ENCODE data around the gene SSBP3. TPM values are rescaled to one million over a fixed set of nuclear protein-coding genes. Genes with fewer than 3 reads are reported as not detected.

The SSBP3 gene
- total RNA-seq, 4 donors from 2014 or later, result 28.7 to 162 (median 37.0) TPM

- 50 to 60% methylated on average over 1 to 3 of the region's 3 CpGs for WGBS, 2 donors (ENCODE audit: low coverage in 1 of 2)
- TF ChIP-seq, protein P1, sequence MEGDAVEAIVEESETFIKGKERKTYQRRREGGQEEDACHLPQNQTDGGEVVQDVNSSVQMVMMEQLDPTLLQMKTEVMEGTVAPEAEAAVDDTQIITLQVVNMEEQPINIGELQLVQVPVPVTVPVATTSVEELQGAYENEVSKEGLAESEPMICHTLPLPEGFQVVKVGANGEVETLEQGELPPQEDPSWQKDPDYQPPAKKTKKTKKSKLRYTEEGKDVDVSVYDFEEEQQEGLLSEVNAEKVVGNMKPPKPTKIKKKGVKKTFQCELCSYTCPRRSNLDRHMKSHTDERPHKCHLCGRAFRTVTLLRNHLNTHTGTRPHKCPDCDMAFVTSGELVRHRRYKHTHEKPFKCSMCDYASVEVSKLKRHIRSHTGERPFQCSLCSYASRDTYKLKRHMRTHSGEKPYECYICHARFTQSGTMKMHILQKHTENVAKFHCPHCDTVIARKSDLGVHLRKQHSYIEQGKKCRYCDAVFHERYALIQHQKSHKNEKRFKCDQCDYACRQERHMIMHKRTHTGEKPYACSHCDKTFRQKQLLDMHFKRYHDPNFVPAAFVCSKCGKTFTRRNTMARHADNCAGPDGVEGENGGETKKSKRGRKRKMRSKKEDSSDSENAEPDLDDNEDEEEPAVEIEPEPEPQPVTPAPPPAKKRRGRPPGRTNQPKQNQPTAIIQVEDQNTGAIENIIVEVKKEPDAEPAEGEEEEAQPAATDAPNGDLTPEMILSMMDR (IDR thresholded peaks at IDR 0.05), result no peak
- TF ChIP-seq EP300 (IDR thresholded peaks at IDR 0.05; ENCODE audit: low read depth) (no peak), POLR2AphosphoS5 (IDR thresholded peaks at IDR 0.05) (no peak), POLR2A (IDR thresholded peaks at IDR 0.05) (no peak)
- H3K4me3 ChIP-seq, result no peak overlapping the region
- no peaks in the 10 kb centered on the region for H3K27me3 ChIP-seq
- H3K9me3 ChIP-seq, result no peaks in the 10 kb centered on the region
- in situ Hi-C loops (cut with MboI; ENCODE audit: low pct_ligation_motif_present in 1 of 4, low pct_unique_long_range_greater_than_20kb in 1 of 4, low sequenced_read_pairs in 3 of 4), result no loop called here
- peak overlapping the region in 3 of 4 donors; percentile 1 to 69 (median 1) for H3K27ac ChIP-seq
- intact Hi-C loops (cut with DNase I; ENCODE audit: low total_unique reads), result no loop called here
- DNase-seq, result peak; percentile 26
- H3K36me3 ChIP-seq, result no peaks in the 10 kb centered on the region
- H3K4me1 ChIP-seq, result peaks cover 17 to 55% (median 33%) of the 10 kb centered on the region in 4 donors
Observed at GRCh38 chr1:54365847-54366246, 40.3 kb downstream of the SSBP3 start.

DNA sequence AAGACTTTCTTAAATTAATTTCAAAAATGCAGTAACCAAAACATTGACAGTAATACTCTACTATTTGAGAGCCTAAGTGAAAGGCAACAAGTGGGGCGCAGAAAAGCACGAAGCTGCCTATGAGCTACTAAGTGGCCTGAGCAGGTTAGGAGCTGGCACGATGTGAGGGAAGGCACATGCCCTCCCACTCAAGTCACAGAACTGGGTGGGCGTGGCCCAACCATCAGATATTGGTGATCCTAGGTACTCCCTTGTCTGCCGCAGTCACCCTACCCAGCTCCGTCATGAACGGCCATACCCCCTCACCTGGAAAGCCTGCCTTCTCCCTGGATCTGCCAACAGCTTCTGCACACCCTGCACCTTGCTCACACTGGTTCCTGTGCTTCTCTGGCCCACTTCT is 40.8 kb downstream of the SSBP3 start:
- no peak overlapping the region for H3K4me3 ChIP-seq
- WGBS, 2 donors (ENCODE audit: low coverage in 1 of 2), result 56% methylated on average over 7 of the region's 7 CpGs; no CpG with 5 or more reads in 1 of the 2 donors
- TF ChIP-seq POLR2A (IDR thresholded peaks at IDR 0.05), result no peak
- no peak for TF ChIP-seq POLR2AphosphoS5 (IDR thresholded peaks at IDR 0.05)
- no peak for TF ChIP-seq EP300 (IDR thresholded peaks at IDR 0.05; ENCODE audit: low read depth)
- TF ChIP-seq, protein P1 (IDR thresholded peaks at IDR 0.05), result no peak
- intact Hi-C loops (cut with DNase I; ENCODE audit: low total_unique reads) (no loop called here), in situ Hi-C loops (cut with MboI; ENCODE audit: low pct_ligation_motif_present in 1 of 4, low pct_unique_long_range_greater_than_20kb in 1 of 4, low sequenced_read_pairs in 3 of 4) (no loop called here)
- no peaks in the 10 kb centered on the region for H3K27me3 ChIP-seq
- no peaks in the 10 kb centered on the region for H3K36me3 ChIP-seq
- H3K27ac ChIP-seq, result peak overlapping the region in 3 of 4 donors; percentile 1 to 69 (median 1)
- no peaks in the 10 kb centered on the region for H3K9me3 ChIP-seq
- no peak for DNase-seq
- peaks cover 14 to 52% (median 31%) of the 10 kb centered on the region in 4 donors for H3K4me1 ChIP-seq

- TF ChIP-seq, protein P1 (IDR thresholded peaks at IDR 0.05), result no peak
- no peak for TF ChIP-seq EP300 (IDR thresholded peaks at IDR 0.05; ENCODE audit: low read depth)
- no peak for TF ChIP-seq POLR2AphosphoS5 (IDR thresholded peaks at IDR 0.05)
- no peak for TF ChIP-seq POLR2A (IDR thresholded peaks at IDR 0.05)
- WGBS, 2 donors (ENCODE audit: low coverage in 1 of 2), result 95 to 100% methylated on average over 2 to 10 of the region's 10 CpGs
- intact Hi-C loops (cut with DNase I; ENCODE audit: low total_unique reads) (no loop called here), in situ Hi-C loops (cut with MboI; ENCODE audit: low pct_ligation_motif_present in 1 of 4, low pct_unique_long_range_greater_than_20kb in 1 of 4, low sequenced_read_pairs in 3 of 4) (no loop called here)
- H3K4me1 ChIP-seq, result peaks cover 14 to 52% (median 33%) of the 10 kb centered on the region in 4 donors
- DNase-seq, result no peak
- peak overlapping the region in 1 of 4 donors; percentile 69 for H3K27ac ChIP-seq
- H3K36me3 ChIP-seq, result no peaks in the 10 kb centered on the region
- H3K27me3 ChIP-seq, result no peaks in the 10 kb centered on the region
- no peaks in the 10 kb centered on the region for H3K9me3 ChIP-seq
- H3K4me3 ChIP-seq, result no peak overlapping the region
Observed at GRCh38 chr1:54364995-54365394, 41.2 kb downstream of the SSBP3 start.

DNA sequence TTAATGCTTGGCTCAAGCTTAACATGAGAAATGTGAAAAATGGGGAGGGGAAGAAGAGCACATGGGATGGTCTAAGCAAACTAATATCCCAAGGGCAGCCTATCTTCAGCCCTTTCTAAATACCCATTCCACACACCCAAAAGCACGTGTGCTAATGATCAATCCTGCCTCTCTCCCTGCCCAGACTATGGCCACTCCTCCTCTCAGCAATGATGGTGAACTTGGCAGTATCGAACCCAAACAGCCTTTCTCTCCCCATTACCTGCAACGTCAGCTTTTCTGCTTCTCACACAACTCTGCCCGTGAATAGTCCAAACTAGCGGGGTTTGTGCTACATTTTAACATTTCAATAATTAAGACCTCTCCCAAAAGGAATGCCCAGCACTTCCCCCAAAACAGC is 41.6 kb downstream of the SSBP3 start:
- H3K4me1 ChIP-seq, result peaks cover 14 to 51% (median 33%) of the 10 kb centered on the region in 4 donors
- H3K9me3 ChIP-seq, result no peaks in the 10 kb centered on the region
- no peak overlapping the region for H3K27ac ChIP-seq
- H3K4me3 ChIP-seq, result no peak overlapping the region
- intact Hi-C loops (cut with DNase I; ENCODE audit: low total_unique reads), result no loop called here
- TF ChIP-seq, protein P1 (IDR thresholded peaks at IDR 0.05), result no peak
- TF ChIP-seq EP300 (IDR thresholded peaks at IDR 0.05; ENCODE audit: low read depth), result no peak
- no peak for TF ChIP-seq POLR2AphosphoS5 (IDR thresholded peaks at IDR 0.05)
- no peak for DNase-seq
- 60 to 89% methylated on average over 1 to 5 of the region's 5 CpGs for WGBS, 2 donors (ENCODE audit: low coverage in 1 of 2)
- in situ Hi-C loops (cut with MboI; ENCODE audit: low pct_ligation_motif_present in 1 of 4, low pct_unique_long_range_greater_than_20kb in 1 of 4, low sequenced_read_pairs in 3 of 4), result no loop called here
- no peaks in the 10 kb centered on the region for H3K27me3 ChIP-seq
- no peaks in the 10 kb centered on the region for H3K36me3 ChIP-seq
